NCI-H526 (cell line): Measurements from ENCODE around the gene GPR157.
"Not testable (repeated sequence)": the region's sequence is repeated elsewhere in the genome, so short reads cannot be mapped to it uniquely, and the experiment has no call there.

ENCODE experiments used
- DNase-seq, 2 experiments: peaks; one replicate each; lab custom pipeline; 2025; lab: John Stamatoyannopoulos, UW

GPR157 gene

GRCh38 chr1:9146156-9146555 lies 17.3 kb upstream of the GPR157 start:
- no peak for DNase-seq

DNA sequence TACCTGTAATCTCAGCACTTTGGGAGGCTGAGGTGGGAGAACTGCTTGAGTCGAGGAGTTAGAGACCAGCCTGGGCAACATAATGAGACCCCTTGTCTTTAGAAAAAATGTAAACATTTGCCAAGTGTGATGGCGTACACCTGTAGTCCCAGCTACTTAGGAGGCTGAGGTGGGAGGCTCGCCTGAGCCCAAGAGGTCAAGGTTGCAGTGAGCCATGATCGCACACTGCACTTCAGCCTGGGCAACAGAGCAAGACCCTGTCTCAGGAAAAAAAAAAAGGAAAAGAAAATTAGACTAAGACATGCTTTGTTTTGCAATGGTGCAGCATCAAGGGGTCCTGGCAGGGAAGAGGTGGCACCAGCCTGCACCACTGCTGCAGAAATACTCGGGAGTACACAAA lies 16.8 kb upstream of the GPR157 start:
- no peak for DNase-seq

- DNase-seq: no peak
Measured at GRCh38 chr1:9145021-9145668, 16.2 kb upstream of the GPR157 start.

DNA sequence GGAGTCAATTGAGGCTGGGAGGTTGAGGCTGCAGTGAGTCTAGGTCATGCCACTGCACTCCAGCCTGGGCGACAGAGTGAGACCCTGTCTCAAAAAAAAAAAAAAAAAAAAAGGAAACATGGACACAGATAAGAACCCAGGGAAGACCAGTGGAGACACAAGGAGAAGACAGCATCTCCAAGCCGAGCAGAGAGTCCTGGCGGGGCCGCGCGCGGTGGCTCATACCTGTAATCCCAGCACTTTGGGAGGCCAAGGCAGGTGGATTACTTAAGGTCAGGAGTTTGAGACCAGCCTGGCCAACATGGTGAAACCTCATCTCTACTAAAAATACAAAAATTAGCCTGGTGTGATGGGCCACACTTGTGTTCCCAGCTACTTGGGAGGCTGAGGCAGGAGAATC lies 15.6 kb upstream of the GPR157 start:
- not testable (repeated sequence) for DNase-seq

DNA sequence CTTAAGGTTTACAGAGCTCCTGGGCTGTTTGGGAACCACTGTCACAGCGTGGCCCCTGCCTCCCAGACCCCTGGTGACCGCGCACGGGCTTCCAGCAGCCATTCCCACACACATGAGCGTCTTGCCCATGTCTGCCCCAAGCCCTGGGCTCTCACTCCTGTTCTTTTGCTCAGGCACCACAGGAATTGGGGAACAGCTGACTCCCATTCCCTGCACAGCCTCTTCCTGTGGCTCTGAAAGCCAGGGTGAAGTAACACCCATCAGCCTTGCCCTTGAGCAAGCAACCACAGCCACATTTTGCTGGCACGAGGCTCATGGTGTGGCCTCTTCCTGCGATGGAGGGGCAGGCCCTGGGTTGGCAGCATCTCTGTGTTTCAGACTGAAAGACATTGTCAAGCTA lies 14.3 kb upstream of the GPR157 start:
- no peak for DNase-seq

DNA sequence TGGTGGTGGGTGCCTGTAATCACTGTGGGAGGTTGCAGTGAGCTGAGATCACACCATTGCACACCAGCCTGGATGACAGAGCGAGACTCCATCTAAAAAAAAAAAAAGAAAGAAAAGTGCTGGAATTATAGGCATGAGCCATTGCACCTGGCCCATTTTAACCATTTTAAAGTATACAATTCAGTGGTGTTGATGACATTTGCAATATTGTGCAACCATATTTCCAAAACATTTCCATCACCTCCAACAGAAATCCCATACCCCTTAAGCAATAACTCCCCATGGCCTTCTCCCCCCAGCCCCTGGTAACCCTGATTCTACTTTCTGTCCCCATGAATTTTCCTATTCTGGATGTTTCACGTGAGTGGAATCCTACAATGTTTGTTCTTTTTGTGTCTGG lies 11.0 kb upstream of the GPR157 start:
- DNase-seq: no peak

DNA sequence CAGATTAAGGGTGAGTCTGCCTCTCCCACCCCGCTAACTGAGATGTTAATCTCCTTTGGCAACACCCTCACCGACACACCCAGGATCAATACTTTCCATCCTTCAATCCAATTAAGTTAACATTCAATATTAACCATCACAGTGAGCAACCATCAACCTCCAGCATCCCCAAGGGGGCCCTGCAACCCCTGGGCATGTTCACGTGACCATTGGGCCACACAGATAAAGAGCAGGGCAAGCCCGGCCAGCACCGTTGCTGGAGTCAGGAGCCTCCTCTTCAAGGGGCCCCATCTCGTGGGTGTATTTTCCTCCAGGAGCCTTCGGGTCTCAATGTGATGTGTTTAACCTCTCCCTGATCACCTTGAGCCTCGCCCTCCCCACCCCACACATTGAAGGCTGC lies 8.0 kb upstream of the GPR157 start:
- no peak for DNase-seq

- DNase-seq: no peak
Measured at GRCh38 chr1:9135073-9135836, 6.4 kb upstream of the GPR157 start.

GRCh38 chr1:9133870-9134585 lies 5.1 kb upstream of the GPR157 start:
- DNase-seq: no peak

GRCh38 chr1:9129266-9130041 lies 552 bp upstream of the GPR157 start:
- peak; percentile 30 to 90 for DNase-seq

- no peak for DNase-seq
Measured at GRCh38 chr1:9128166-9128519, 759 bp downstream of the GPR157 start.

- no peak for DNase-seq
Measured at GRCh38 chr1:9127395-9128165, 1.3 kb downstream of the GPR157 start.

GRCh38 chr1:9126511-9126910 lies 2.4 kb downstream of the GPR157 start:
- DNase-seq: peak in 1 of 2 experiments; percentile 32

DNA sequence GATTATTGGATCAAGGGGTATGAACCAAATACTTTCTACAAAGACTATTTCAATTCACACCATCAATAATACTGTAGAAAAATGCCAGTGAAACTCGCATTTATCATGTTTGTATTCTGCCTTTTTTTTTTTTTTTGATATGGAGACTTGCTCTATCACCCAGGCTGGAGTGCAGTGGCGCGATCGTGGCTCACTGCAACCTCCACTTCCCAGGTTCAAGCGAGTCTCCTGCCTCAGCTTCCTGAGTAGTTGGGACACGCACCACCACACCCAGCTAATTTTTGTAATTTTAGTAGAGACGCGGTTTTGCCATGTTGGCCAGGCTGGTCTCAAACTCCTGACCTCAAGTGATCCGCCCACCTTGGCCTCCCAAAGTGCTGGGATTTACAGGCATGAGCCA lies 3.1 kb downstream of the GPR157 start:
- not testable (repeated sequence) for DNase-seq

DNA sequence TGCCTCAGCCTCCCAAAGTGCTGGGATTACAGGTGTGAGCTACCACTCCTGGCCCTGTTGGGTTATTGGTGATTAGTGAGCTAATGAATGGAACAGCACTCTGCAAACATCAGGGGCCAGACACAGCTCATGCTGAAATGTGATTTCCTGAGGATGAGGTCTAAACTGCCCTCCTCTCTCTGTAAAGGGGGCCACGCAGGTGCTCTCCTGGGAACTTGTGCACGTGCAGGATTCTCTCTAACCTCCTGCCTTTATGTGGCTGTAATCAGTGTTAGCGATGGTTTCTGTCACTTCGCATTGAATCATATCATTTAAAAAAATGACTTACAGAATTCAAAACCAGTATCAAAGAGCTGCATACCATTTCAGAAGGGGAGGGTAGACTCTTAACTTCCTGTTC lies 3.6 kb downstream of the GPR157 start:
- no peak for DNase-seq

DNA sequence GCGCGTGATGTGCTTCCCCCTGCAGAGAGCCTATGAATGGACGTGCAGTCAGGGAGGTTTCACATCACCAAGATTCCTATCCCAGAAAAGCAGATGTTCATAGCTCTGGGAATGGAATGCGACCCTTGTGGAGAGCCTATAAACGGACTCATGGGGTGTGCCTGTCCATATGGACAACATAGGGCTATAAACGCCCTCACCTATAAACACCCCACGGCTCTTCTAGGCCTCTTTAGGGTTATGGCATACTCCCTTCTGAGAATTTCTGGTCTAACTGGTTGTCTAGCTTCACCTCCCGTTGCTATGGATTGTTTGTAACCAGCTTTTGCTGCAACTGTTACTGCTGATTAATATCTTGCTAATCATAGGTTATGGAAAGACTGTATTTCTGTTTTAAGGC lies 4.5 kb downstream of the GPR157 start:
- not testable (repeated sequence) for DNase-seq

GRCh38 chr1:9123665-9124064 lies 5.2 kb downstream of the GPR157 start:
- not testable (repeated sequence) for DNase-seq

DNA sequence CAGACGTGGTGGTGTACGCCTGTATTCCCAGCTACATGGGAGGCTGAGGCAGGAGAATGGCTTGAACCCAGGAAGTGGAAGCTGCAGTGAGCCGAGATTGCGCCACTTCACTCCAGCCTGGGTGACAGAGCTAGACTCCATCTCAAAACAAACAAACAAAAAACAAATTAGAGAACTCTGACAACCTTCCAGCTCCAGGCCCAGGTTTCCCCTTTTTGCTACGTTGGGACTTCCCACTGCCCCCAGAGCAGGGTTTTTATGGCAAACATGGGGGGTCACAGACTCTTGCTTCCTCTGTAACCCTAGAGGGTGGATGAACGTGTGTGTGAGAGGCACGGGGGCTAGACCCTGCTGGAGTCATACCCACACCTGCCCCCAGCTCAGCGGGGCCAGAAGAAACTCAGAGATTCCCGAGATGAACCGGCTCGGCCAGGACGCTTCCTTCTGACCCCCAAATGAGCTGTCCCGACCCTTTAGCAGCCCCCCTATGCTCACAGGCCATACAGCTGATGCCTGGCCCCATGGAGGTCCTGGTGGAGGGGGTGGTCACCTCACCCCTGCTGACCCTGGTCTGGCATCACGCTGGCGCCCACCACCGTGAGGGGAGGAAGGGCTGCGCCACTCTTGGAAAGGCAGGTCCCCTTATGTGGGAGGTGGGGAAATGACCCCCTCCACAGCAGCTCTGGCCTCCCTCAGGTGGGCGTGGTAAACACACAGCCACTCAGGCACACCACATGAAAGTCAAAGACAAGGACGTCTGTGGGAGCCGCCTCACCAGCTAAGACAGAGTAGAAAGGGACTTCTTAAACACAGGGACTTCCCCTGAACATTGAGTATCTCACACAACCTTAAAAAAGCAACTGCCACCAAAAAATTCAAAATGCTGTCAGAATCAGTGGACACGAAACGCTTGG lies 7.1 kb downstream of the GPR157 start:
- DNase-seq: no peak

DNA sequence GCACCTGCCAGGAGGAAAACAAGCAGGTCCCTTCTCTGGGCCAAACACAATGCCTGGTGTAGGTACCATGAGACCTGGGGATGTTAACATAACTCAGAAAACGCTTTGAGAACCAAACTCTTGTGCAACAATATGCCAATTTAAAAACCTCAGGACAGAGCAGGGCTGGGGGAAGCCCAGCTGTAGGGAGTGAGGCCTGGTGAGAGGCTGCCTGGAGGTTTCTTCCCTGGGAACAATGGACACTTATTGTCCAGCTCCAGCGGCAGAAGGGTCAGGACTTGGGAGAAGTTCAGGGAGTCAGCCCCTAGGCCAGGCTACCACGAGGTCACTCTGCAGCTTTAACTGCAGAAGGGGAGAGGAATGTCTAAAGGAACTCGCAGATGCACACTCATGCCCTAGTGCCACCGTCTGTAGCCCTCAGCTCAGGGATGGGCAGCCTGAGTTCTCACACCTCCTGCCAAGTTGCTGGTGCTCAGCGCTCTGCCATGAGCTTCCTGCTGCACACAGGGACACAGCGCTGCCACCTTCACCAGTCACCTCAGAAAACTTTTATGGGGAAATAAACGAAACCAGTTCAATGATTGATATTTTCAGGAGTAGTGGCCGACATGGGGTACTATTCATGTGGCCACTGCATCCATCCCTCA lies 8.5 kb downstream of the GPR157 start:
- DNase-seq: no peak

DNA sequence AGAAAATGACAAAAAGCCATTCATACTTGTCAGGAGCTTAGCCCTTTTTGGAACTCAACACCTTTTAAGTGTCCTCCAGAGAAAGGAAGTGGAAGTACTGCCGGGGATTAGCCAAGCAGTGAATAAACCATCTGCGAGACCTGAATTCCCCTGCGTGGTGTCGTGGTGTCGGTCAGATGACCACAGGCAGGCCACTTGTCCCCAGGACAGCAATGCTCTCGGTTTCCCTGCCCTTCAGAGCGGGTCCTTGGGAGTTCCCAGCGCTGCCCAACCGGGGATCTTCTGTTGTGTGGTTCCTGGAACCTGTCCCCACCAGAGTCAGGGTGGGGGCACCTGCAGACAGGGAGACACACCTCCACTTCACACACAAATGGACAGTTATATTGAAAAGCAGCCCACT lies 9.2 kb downstream of the GPR157 start:
- DNase-seq: no peak
